ENCODE data around the gene ALDOA.

ALDOA gene

DNA sequence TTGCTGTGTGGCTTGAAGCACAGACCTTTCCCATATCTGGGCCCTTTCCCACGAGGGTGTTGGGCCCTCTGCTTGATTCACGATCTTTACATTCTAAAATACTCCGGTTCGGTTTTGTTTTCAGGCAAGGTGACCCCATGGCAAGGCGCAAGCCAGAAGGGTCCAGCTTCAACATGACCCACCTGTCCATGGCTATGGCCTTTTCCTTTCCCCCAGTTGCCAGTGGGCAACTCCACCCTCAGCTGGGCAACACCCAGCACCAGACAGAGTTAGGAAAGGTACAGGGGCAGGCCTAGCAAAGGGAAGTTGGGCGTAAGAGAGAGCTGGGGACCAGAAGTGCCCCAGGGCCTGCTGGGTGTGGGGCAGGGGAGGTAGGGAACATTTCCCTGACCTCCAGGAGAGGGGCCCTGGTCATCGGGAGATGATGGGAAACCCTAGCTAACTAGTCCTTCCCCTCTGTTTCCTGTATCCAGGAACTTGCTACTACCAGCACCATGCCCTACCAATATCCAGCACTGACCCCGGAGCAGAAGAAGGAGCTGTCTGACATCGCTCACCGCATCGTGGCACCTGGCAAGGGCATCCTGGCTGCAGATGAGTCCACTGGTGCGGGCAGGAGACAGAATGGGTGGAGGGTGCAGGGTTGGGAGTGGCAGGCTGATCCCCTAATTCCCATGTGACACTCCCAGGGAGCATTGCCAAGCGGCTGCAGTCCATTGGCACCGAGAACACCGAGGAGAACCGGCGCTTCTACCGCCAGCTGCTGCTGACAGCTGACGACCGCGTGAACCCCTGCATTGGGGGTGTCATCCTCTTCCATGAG is 1.4 kb downstream of the ALDOA start:
- Histone ChIP-seq H3K4me3 (peak overlapping the region; percentile 98 to 99), H3K27me3 (no peaks in the 10 kb centered on the region), H3K4me1 (peaks cover 0 to 66% (median 55%) of the 10 kb centered on the region in 4 donors), H3K9me3 (no peaks in the 10 kb centered on the region), H3K27ac (peak overlapping the region; percentile 96 to 97), H3K36me3 (peaks cover 51 to 54% (median 51%) of the 10 kb centered on the region in 3 donors)
- peak in 1 of 2 donors; percentile 79 for DNase-seq
- TF ChIP-seq, protein P1, sequence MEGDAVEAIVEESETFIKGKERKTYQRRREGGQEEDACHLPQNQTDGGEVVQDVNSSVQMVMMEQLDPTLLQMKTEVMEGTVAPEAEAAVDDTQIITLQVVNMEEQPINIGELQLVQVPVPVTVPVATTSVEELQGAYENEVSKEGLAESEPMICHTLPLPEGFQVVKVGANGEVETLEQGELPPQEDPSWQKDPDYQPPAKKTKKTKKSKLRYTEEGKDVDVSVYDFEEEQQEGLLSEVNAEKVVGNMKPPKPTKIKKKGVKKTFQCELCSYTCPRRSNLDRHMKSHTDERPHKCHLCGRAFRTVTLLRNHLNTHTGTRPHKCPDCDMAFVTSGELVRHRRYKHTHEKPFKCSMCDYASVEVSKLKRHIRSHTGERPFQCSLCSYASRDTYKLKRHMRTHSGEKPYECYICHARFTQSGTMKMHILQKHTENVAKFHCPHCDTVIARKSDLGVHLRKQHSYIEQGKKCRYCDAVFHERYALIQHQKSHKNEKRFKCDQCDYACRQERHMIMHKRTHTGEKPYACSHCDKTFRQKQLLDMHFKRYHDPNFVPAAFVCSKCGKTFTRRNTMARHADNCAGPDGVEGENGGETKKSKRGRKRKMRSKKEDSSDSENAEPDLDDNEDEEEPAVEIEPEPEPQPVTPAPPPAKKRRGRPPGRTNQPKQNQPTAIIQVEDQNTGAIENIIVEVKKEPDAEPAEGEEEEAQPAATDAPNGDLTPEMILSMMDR (IDR thresholded peaks at IDR 0.05): no peak
- intact Hi-C loops (cut with DNase I; ENCODE audit: low total_unique reads): loop anchor here (1.0 kb wide), 1 partner anchor 340 kb away; the partner anchor contains the start of gene ZNF771

GRCh38 chr16:30067584-30067916 is 2.0 kb downstream of the ALDOA start:
- H3K36me3 ChIP-seq: peaks cover 55 to 60% (median 57%) of the 10 kb centered on the region in 3 donors
- H3K27me3 ChIP-seq: no peaks in the 10 kb centered on the region
- DNase-seq: no peak
- no peaks in the 10 kb centered on the region for H3K9me3 ChIP-seq
- H3K4me1 ChIP-seq: peaks cover 0 to 64% (median 54%) of the 10 kb centered on the region in 4 donors
- TF ChIP-seq, protein P1 (IDR thresholded peaks at IDR 0.05): no peak
- peak overlapping the region; percentile 98 to 99 for H3K4me3 ChIP-seq
- intact Hi-C loops (cut with DNase I; ENCODE audit: low total_unique reads): no loop called here
- peak overlapping the region; percentile 96 to 97 for H3K27ac ChIP-seq

DNA sequence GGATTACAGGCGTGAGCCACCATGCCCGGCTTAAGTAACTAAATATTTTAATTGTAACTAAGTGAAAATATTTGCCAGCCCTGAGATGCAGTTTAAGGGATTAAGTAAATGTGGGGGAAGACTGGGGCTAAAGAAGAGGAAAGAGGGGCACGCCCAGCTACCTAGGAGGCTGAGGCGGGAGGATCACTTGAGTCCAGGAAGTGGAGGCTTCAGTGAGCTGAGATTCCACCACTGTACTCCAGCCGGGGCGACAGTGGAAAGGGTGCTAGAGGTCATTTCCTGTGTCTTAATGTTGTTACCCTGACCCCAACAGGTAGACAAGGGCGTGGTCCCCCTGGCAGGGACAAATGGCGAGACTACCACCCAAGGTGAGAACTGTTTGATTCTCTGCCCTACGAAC is 2.8 kb downstream of the ALDOA start:
- Histone ChIP-seq H3K4me1 (peaks cover 0 to 56% (median 47%) of the 10 kb centered on the region in 4 donors), H3K4me3 (no peak overlapping the region), H3K36me3 (peaks cover 62 to 68% (median 63%) of the 10 kb centered on the region in 3 donors), H3K27me3 (no peaks in the 10 kb centered on the region), H3K9me3 (no peaks in the 10 kb centered on the region), H3K27ac (peak overlapping the region in 1 of 2 donors; percentile 96)
- DNase-seq: no peak
- TF ChIP-seq, protein P1 (IDR thresholded peaks at IDR 0.05): no peak
- intact Hi-C loops (cut with DNase I; ENCODE audit: low total_unique reads): no loop called here

GRCh38 chr16:30068750-30069610 is 3.4 kb downstream of the ALDOA start:
- Histone ChIP-seq H3K4me1 (peaks cover 0 to 49% (median 42%) of the 10 kb centered on the region in 4 donors), H3K36me3 (peaks cover 66 to 73% (median 68%) of the 10 kb centered on the region in 3 donors), H3K27me3 (no peaks in the 10 kb centered on the region), H3K27ac (peak overlapping the region; percentile 45 to 96), H3K4me3 (peak overlapping the region in 1 of 2 donors; percentile 19), H3K9me3 (no peaks in the 10 kb centered on the region)
- no peak for DNase-seq
- TF ChIP-seq, protein P1 (IDR thresholded peaks at IDR 0.05): peak; percentile 15
- intact Hi-C loops (cut with DNase I; ENCODE audit: low total_unique reads): no loop called here

DNA sequence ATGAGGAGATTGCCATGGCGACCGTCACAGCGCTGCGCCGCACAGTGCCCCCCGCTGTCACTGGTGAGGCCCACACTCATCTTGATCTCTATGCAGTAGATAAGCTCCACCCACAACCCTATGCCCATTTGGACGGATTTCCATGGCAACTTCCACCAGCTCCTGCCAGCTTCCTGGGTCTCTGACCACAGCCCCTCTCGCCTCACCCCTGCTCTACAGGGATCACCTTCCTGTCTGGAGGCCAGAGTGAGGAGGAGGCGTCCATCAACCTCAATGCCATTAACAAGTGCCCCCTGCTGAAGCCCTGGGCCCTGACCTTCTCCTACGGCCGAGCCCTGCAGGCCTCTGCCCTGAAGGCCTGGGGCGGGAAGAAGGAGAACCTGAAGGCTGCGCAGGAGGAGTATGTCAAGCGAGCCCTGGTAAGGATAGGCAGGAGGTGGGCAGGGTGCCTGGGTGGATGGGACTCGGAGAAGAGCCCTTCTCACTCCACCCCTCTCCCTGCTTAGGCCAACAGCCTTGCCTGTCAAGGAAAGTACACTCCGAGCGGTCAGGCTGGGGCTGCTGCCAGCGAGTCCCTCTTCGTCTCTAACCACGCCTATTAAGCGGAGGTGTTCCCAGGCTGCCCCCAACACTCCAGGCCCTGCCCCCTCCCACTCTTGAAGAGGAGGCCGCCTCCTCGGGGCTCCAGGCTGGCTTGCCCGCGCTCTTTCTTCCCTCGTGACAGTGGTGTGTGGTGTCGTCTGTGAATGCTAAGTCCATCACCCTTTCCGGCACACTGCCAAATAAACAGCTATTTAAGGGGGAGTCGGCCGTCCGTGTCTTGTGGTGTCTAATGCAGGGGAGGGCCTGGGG is 4.3 kb downstream of the ALDOA start:
- peak overlapping the region in 1 of 2 donors; percentile 19 for H3K4me3 ChIP-seq
- H3K9me3 ChIP-seq: no peaks in the 10 kb centered on the region
- peaks cover 0 to 49% (median 42%) of the 10 kb centered on the region in 4 donors for H3K4me1 ChIP-seq
- TF ChIP-seq, protein P1 (IDR thresholded peaks at IDR 0.05): no peak
- peaks cover 66 to 73% (median 68%) of the 10 kb centered on the region in 3 donors for H3K36me3 ChIP-seq
- H3K27ac ChIP-seq: peak overlapping the region; percentile 45 to 96
- H3K27me3 ChIP-seq: no peaks in the 10 kb centered on the region
- no peak for DNase-seq
- intact Hi-C loops (cut with DNase I; ENCODE audit: low total_unique reads): no loop called here
